ENCODE measurements around the gene LRRC43. TPM values are rescaled to one million over a fixed set of nuclear protein-coding genes. Genes with fewer than 3 reads are reported as not detected.

Gene LRRC43
- total and polyA plus RNA-seq, 12 donors = 0.17 to 4.5 (median 1.1) TPM

DNA sequence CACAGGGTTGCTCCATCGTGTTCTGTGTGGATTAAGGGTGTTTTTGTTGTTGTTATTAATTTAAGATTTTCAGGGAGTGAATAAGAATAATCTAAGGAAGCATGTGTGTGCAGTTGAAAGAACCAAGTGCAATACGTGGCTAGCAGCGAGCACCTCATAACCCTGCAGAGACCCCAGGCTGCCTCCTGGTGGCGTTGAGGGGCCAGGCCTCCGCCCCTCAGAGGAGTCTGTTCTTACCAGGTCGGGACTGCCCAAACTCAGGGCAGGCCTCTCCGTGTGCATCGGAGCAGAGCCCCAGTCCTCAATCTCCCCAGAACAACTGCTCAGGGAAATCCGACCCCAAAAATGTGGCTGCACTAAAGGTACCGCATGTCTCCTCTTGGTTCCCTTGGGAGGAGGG lies 45.7 kb upstream of the LRRC43 start:
- TF ChIP-seq POLR2A (IDR thresholded peaks at IDR 0.05) = no peak
- TF ChIP-seq, protein P1, sequence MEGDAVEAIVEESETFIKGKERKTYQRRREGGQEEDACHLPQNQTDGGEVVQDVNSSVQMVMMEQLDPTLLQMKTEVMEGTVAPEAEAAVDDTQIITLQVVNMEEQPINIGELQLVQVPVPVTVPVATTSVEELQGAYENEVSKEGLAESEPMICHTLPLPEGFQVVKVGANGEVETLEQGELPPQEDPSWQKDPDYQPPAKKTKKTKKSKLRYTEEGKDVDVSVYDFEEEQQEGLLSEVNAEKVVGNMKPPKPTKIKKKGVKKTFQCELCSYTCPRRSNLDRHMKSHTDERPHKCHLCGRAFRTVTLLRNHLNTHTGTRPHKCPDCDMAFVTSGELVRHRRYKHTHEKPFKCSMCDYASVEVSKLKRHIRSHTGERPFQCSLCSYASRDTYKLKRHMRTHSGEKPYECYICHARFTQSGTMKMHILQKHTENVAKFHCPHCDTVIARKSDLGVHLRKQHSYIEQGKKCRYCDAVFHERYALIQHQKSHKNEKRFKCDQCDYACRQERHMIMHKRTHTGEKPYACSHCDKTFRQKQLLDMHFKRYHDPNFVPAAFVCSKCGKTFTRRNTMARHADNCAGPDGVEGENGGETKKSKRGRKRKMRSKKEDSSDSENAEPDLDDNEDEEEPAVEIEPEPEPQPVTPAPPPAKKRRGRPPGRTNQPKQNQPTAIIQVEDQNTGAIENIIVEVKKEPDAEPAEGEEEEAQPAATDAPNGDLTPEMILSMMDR (IDR thresholded peaks at IDR 0.05) = no peak
- Histone ChIP-seq H3K27me3 (no peaks in the 10 kb centered on the region), H3K4me3 (no peak overlapping the region), H3K36me3 (replicated peaks in 1 of 2) (peaks cover 0 to 90% of the 10 kb centered on the region in 2 donors), H3K4me1 (replicated peaks in 1 of 2) (no peaks in the 10 kb centered on the region), H3K9me3 (replicated peaks in 1 of 3) (no peaks in the 10 kb centered on the region), H3K27ac (no peak overlapping the region)
- 78 to 87% (median 83%) methylated on average over 9 to 10 of the region's 10 CpGs for WGBS, 4 donors
- no peak for DNase-seq
- intact Hi-C loops (cut with DNase I) = no loop called here

DNA sequence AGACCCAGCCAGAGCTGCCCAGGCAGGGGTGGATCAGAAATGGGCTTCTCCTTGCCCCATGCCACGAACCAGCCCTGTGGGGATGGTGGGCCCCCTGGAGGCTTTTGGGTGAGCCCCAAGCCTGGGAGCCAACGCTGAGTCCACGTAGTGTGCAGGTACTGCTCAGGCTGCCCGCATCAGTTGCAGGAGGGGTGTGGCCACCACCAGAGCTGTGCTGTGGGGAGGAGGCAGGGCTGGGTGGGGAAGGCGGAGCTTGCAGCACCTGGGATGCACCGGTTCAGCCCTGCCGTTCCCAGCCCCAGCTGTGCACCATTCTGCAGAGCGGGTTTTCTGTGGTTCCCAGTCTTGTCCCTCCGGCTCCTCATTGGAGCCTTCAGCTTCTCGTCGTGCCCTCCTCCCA lies 45.2 kb upstream of the LRRC43 start:
- TF ChIP-seq POLR2A (IDR thresholded peaks at IDR 0.05) = no peak
- TF ChIP-seq, protein P1 (IDR thresholded peaks at IDR 0.05) = no peak
- WGBS, 4 donors = 73 to 83% (median 78%) methylated on average over 6 to 11 of the region's 11 CpGs
- H3K27me3 ChIP-seq = no peaks in the 10 kb centered on the region
- no peaks in the 10 kb centered on the region for H3K4me1 ChIP-seq (replicated peaks in 1 of 2)
- DNase-seq = no peak
- no peak overlapping the region for H3K4me3 ChIP-seq
- H3K9me3 ChIP-seq (replicated peaks in 1 of 3) = no peaks in the 10 kb centered on the region
- peaks cover 0 to 90% of the 10 kb centered on the region in 2 donors for H3K36me3 ChIP-seq (replicated peaks in 1 of 2)
- no peak overlapping the region for H3K27ac ChIP-seq
- intact Hi-C loops (cut with DNase I) = no loop called here

DNA sequence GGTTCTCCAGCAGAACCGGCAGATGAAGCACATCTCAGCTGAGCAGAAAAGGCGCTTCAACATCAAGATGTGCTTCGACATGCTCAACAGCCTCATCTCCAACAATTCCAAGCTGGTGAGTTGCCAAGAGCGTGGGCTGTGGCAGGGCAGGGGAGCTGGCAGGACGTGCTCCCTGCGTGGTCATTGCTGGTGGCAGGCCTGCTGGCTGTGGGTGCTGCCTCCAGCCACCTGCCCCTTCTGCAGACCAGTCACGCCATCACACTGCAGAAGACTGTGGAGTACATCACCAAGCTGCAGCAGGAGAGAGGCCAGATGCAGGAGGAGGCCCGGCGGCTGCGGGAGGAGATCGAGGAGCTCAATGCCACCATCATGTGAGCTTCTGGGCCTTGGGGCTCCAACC lies 44.7 kb upstream of the LRRC43 start:
- H3K36me3 ChIP-seq (replicated peaks in 1 of 2) = peaks cover 0 to 90% of the 10 kb centered on the region in 2 donors

DNA sequence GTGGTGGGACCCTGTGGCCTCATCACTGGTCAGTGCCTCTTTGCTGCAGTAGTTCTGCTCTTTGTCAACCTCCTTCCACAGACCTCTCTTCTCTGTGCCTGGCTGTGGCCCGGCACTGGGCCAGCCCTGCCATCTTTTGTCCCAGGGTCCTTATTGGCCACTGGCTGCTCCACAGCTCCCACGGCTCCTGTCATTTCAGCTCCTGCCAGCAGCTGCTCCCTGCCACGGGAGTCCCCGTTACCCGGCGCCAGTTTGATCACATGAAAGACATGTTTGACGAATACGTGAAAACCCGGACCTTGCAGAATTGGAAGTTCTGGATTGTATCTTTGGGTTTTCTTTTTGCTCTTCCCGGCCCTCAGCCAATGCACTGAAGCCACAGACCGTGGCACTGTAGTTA lies 44.3 kb upstream of the LRRC43 start:
- no peaks in the 10 kb centered on the region for H3K27me3 ChIP-seq
- H3K9me3 ChIP-seq (replicated peaks in 1 of 3) = no peaks in the 10 kb centered on the region
- no peak for DNase-seq
- peaks cover 0 to 90% of the 10 kb centered on the region in 2 donors for H3K36me3 ChIP-seq (replicated peaks in 1 of 2)
- H3K4me3 ChIP-seq = no peak overlapping the region
- H3K27ac ChIP-seq = no peak overlapping the region
- TF ChIP-seq, protein P1 (IDR thresholded peaks at IDR 0.05) = no peak
- no peak for TF ChIP-seq POLR2A (IDR thresholded peaks at IDR 0.05)
- WGBS, 4 donors = 89 to 93% (median 92%) methylated on average over 11 of the region's 11 CpGs
- no peaks in the 10 kb centered on the region for H3K4me1 ChIP-seq (replicated peaks in 1 of 2)
- intact Hi-C loops (cut with DNase I) = no loop called here

More for the DNA sequence above, 44.7 kb upstream of the LRRC43 start:
- no peak for DNase-seq
- TF ChIP-seq, protein P1 (IDR thresholded peaks at IDR 0.05) = no peak
- no peak for TF ChIP-seq POLR2A (IDR thresholded peaks at IDR 0.05)
- Histone ChIP-seq H3K9me3 (replicated peaks in 1 of 3) (no peaks in the 10 kb centered on the region), H3K27ac (no peak overlapping the region), H3K4me3 (no peak overlapping the region), H3K27me3 (no peaks in the 10 kb centered on the region), H3K4me1 (replicated peaks in 1 of 2) (no peaks in the 10 kb centered on the region)
- WGBS, 4 donors = 72 to 94% (median 92%) methylated on average over 3 to 11 of the region's 11 CpGs
- intact Hi-C loops (cut with DNase I) = no loop called here
